ENCODE measurements around the gene MYO1E.
"Not testable (repeated sequence)": the region's sequence is repeated elsewhere in the genome, so short reads cannot be mapped to it uniquely, and the experiment has no call there.

Gene MYO1E

DNA sequence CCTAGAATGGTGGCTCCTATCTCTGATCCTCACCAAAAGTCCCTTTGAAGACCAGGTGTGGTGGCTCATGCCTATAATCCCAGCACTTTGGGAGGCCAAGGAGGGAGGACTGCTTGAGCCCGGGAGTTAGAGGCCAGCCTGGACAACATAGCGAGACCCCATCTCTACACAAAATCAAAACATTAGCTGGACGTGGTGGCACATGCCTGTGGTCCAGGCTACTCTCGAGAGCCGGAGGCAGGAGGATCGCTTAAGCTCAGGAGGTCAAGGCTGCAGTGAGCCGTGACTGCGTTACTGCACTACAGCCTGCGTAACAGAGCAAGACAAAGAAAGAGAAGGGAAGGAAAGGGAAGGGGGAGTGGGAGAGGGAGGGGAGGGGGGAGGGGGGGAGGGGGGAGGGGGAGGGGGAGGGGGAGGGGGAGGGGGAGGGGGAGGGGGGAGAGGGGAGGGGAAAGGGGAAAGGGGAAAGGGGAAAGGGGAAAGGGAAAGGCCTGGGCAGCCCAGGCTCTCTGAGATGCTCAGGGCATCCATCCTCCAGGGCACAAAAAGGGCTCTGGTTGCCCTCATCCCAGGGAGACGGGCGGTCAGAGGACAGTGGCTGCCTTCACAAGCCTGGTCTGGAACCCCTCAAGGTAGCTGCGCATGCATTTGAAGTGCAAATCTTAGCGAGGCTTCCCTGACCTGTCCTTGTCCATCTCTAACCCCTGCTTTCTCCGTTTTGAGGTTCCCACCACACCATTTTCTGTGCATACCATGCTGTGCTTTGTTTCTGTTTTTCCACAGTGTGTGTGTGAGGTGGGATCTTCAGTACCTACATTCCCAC, 89.9 kb downstream of the MYO1E start:
- no peak for DNase-seq (ENCODE audit: extremely low read depth, insufficient read length)
- H3K27me3 ChIP-seq (replicated peaks; ENCODE audit: control insufficient read depth, insufficient read depth, low read length) = no peaks in the 10 kb centered on the region
- H3K4me3 ChIP-seq (replicated peaks; ENCODE audit: low read depth, low read length) = no peak overlapping the region
- no peaks in the 10 kb centered on the region; the same call in 1 of the 2 replicates for H3K36me3 ChIP-seq (ENCODE audit: control insufficient read depth, insufficient read depth, low read length)
- TF ChIP-seq, protein P1, sequence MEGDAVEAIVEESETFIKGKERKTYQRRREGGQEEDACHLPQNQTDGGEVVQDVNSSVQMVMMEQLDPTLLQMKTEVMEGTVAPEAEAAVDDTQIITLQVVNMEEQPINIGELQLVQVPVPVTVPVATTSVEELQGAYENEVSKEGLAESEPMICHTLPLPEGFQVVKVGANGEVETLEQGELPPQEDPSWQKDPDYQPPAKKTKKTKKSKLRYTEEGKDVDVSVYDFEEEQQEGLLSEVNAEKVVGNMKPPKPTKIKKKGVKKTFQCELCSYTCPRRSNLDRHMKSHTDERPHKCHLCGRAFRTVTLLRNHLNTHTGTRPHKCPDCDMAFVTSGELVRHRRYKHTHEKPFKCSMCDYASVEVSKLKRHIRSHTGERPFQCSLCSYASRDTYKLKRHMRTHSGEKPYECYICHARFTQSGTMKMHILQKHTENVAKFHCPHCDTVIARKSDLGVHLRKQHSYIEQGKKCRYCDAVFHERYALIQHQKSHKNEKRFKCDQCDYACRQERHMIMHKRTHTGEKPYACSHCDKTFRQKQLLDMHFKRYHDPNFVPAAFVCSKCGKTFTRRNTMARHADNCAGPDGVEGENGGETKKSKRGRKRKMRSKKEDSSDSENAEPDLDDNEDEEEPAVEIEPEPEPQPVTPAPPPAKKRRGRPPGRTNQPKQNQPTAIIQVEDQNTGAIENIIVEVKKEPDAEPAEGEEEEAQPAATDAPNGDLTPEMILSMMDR (IDR thresholded peaks at IDR 0.05; ENCODE audit: insufficient read depth, low read length, poor library complexity, severe bottlenecking) = no peak

DNA sequence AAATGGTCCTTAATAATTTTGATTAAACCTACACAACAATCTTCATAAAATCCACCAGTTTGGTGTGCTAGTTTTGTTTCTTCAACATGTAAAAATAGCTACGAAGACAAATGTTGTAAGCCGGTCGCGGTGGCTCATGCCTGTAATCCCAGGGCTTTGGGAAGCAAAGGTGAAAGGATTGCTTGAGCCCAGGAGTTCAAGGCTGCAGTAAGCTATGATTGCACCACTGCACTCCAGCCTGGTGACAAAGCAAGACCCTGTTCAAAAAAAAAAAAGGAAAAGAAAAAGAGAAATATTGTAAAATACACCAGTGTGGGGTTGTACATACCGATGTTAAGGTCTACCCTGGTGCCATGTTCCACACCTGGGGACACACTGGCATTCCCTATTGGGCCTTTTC, 91.0 kb downstream of the MYO1E start:
- DNase-seq (ENCODE audit: extremely low read depth, insufficient read length) = no peak
- no peaks in the 10 kb centered on the region for H3K27me3 ChIP-seq (replicated peaks; ENCODE audit: control insufficient read depth, insufficient read depth, low read length)
- H3K36me3 ChIP-seq (ENCODE audit: control insufficient read depth, insufficient read depth, low read length) = no peaks in the 10 kb centered on the region; the same call in 1 of the 2 replicates
- TF ChIP-seq, protein P1 (IDR thresholded peaks at IDR 0.05; ENCODE audit: insufficient read depth, low read length, poor library complexity, severe bottlenecking) = no peak
- H3K4me3 ChIP-seq (replicated peaks; ENCODE audit: low read depth, low read length) = no peak overlapping the region

DNA sequence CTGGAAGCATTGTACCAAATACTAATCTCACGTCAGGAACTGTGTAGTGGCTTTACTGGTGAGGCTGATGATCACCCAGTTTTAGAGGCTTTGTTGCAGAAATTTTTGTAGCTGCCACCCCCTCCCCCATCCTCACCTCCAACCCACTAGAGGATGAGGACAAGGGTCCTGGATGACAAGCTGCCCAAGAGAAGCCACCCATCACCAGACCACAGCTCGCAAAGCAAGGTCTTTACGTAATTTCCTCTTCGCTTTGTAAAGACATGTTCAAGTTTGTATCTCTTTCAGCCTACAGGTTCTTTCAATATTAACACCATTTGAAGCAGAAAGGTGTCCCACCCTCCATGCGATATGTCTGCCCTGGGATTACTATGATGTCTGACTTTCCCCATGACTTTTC, 91.8 kb downstream of the MYO1E start:
- Histone ChIP-seq H3K27me3 (replicated peaks; ENCODE audit: control insufficient read depth, insufficient read depth, low read length) (no peaks in the 10 kb centered on the region), H3K36me3 (ENCODE audit: control insufficient read depth, insufficient read depth, low read length) (no peaks in the 10 kb centered on the region; the same call in 1 of the 2 replicates), H3K4me3 (replicated peaks; ENCODE audit: low read depth, low read length) (no peak overlapping the region)
- TF ChIP-seq, protein P1 (IDR thresholded peaks at IDR 0.05; ENCODE audit: insufficient read depth, low read length, poor library complexity, severe bottlenecking) = no peak
- no peak for DNase-seq (ENCODE audit: extremely low read depth, insufficient read length)

DNA sequence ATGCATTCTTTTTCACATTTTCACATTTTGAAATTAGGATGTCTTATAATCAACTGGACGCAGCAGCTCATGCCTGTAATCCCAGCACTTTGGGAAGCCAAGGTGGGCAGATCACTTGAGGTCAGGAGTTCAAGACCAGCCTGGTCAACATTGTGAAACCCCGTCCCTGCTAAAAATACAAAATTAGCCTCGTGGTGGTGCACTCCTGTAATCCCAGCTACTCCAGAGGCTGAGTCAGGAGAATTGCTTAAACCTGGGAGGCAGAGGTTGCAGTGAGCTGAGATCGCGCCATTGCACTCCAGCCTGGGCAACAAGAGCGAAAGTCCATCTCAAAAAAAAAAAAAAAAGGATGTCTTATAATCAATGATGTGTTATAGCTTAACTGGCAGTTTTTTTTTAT, 92.4 kb downstream of the MYO1E start:
- not testable (repeated sequence) for H3K36me3 ChIP-seq (ENCODE audit: control insufficient read depth, insufficient read depth, low read length); H3K27me3 ChIP-seq (replicated peaks; ENCODE audit: control insufficient read depth, insufficient read depth, low read length); DNase-seq (ENCODE audit: extremely low read depth, insufficient read length); H3K4me3 ChIP-seq (replicated peaks; ENCODE audit: low read depth, low read length)

DNA sequence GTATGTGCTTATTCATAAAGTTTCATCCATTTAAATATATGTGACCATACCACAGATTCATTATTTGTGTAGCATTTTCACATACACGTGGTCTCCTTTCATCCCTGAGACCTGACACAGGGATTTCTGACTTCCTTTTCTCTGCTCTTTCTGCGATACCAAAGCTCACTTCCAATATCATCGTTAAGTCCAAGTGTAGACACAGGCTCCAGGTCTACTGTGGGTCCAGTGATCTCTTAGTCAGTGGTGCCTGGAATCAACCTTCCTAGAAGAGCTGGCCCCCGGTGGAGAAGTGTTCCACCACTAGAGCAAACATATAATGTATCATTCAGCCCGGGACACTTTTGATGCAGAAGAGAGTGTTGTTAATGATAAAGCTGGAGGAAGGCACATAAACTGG, 93.6 kb downstream of the MYO1E start:
- no peaks in the 10 kb centered on the region; the same call in 1 of the 2 replicates for H3K36me3 ChIP-seq (ENCODE audit: control insufficient read depth, insufficient read depth, low read length)
- no peaks in the 10 kb centered on the region for H3K27me3 ChIP-seq (replicated peaks; ENCODE audit: control insufficient read depth, insufficient read depth, low read length)
- TF ChIP-seq, protein P1 (IDR thresholded peaks at IDR 0.05; ENCODE audit: insufficient read depth, low read length, poor library complexity, severe bottlenecking) = no peak
- no peak overlapping the region for H3K4me3 ChIP-seq (replicated peaks; ENCODE audit: low read depth, low read length)
- DNase-seq (ENCODE audit: extremely low read depth, insufficient read length) = no peak

DNA sequence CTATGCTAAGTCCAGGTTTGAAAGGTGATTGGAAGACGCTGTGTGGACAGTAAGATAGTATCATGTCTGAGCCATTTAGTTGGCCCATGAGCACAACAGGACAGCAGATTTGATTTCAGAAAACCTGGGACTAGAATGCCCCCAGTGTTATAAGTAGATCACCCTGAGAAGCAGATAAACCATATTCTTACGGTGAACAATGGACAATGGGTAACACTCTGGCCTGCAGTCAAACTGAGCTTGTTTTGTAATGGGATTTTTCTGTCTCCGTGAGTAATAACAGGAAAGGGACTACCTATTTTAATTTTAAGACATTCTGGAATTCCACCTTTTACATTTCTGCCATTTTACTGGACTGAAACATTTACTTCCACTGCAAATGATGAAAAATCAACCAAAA, 94.6 kb downstream of the MYO1E start:
- no peaks in the 10 kb centered on the region for H3K27me3 ChIP-seq (replicated peaks; ENCODE audit: control insufficient read depth, insufficient read depth, low read length)
- TF ChIP-seq, protein P1 (IDR thresholded peaks at IDR 0.05; ENCODE audit: insufficient read depth, low read length, poor library complexity, severe bottlenecking) = no peak
- no peaks in the 10 kb centered on the region for H3K36me3 ChIP-seq (ENCODE audit: control insufficient read depth, insufficient read depth, low read length)
- DNase-seq (ENCODE audit: extremely low read depth, insufficient read length) = no peak
- H3K4me3 ChIP-seq (replicated peaks; ENCODE audit: low read depth, low read length) = no peak overlapping the region
